NCI-H128 (cell line): Measurements from ENCODE around the gene CSGALNACT2.
"Not testable (repeated sequence)": the region's sequence is repeated elsewhere in the genome, so short reads cannot be mapped to it uniquely, and the experiment has no call there.

Source experiments
- DNase-seq: peaks from one replicate; lab custom pipeline; 2025; ENCODE audit not compliant: unreplicated experiment; lab: John Stamatoyannopoulos, UW

The CSGALNACT2 gene

DNA sequence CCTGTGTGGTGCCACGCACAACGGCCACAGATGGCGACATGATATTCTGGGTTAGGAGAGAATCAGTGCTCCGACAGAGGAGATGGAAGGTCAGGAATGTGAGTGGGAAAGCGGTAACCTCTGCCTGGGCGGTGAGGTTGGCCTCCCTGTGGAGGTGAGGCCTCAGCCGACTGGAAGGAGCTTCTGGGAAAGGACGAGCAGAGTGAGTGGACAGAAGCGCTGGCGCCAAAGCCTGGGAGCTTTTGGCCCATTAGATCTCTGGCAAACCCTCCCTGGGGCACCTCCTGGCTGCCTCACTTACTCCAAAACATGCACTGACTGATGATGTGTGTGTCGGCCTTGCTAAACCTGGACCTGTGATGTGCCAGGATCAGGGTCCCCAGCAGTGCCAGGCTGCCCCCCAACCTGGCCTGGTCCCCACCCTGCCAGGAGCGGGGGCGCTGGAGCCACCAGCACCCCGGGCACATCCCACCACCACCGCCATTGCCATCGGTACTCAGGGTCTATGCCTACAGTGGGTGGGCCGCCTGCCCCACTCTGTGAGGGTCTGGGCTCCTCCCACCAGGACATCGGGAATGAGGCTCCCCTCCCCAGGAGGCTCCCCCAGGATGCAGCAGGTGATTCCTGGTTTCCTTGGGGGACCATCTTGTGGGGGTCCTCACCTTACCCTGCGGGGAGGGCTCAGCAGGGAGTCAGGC lies 77.7 kb downstream of the CSGALNACT2 start:
- no peak for DNase-seq

GRCh38 chr10:43216931-43217562 lies 78.8 kb downstream of the CSGALNACT2 start:
- no peak for DNase-seq

GRCh38 chr10:43217563-43218205 lies 79.4 kb downstream of the CSGALNACT2 start:
- DNase-seq: no peak

DNA sequence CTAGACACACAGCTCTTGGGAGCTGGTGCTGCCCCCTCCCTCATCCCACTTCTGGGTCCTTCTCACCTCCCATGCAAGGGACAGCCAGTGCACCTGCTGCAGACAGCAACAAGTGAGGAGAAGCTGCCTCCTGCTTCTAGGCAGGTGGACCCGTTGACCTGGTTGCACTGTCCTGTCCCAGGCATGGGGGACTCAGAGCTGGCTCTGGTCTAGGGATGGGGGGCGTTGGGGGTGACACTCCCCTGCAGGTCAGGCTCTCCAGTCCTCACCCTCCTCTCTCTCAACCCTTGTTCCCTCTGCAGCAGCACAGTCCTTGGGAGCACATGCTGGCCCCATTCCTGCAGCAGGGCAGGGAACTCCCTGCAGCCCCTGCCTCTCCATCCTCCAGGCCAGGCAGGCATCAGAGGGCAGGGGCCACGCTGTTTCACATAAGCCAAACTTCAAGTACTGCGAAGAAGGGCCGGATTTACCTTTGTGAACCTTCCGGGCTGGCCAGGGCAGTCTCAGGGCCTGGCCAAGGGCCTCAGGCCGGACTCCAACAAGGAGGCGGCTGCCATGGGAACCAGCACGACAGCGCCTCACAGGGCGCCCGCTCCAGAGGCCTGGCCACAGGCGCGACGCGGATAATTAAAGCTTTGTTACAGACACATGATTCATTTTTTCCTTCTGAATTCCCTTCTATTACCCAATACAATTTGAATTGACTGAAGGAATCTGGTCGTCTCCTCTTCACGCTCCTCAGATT lies 80.1 kb downstream of the CSGALNACT2 start:
- no peak for DNase-seq

DNA sequence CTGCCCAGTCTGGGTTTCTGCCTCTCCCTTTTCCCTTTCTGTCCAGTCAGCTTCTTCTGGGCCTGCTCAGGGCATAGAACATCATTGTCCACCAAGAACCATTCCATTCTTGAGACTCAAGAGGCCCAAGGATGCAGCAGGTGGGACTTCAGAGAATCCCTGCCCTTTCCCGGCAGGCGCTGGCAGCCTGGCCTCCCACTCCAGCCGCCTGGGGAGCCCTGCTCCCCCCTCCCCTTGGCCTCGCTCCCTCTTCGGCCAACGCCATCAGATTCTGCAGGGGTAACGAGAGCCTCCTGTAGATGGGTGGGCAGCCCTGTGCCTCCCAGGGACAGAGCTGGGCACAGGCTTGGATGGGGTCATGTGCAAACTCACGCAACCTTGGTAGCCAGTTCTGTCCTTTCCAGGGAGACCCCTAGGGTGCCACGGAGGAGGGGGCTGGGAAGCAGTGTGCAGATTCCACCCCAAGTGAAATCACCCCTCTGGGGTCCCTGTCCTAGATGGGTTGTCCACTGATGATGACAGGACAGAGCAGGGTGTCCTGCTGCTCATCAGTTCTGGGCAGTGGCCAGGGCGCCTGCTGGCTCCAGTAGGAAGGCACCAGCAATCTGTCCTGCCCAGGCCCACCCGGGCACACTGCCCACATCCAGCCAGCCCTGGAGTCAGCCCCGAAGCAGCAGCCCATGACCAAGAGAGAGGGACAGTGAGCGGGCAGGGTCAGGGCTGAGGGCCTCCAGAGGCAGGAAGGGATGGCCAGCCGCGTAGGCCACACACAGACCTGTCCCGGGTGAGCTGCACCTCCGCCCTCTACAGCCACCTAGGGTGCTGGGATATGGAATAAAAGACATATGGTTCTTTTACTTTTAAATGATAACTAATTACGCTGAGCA lies 80.9 kb downstream of the CSGALNACT2 start:
- no peak for DNase-seq

- no peak for DNase-seq
Observed at GRCh38 chr10:43219848-43220247, 81.6 kb downstream of the CSGALNACT2 start.

- DNase-seq: not testable (repeated sequence)
Observed at GRCh38 chr10:43220251-43220650, 82.0 kb downstream of the CSGALNACT2 start.

DNA sequence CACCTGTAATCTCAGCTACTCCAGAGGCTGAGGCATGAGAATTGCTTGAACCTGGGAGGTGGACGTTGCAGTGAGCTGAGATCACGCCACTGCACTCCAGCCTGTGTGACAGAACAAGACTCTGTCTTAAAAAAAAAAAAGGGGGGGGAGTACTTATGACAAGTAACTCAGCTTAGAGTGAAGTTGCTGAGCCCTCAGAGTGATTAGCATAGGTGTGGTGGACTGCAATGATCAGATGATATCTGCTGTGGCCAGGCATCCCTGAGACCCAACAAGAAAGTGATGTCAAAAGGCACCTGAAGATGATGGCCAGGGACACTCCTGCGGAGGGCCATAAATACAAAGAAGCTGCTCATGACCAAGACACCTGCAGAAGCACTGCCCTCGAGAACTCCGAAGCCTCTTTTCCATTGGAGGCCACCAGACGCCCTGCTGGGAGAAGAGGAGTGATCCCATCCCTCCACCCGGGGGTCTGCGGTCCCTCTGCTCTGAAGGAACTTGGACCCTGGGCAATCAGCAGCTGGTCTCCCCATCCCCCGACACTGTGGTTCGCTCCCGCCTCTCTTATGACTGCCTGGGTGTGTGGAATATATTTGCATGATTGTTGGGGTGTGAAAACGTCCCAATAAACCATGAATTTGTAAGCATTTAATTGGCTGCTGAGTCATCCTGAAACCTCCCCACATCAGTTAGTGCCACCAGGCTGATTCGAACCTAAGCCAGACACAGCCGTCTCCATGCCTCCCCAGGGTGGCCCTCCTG lies 82.6 kb downstream of the CSGALNACT2 start:
- no peak for DNase-seq

GRCh38 chr10:43221419-43222209 lies 83.4 kb downstream of the CSGALNACT2 start:
- no peak for DNase-seq

GRCh38 chr10:43222210-43222720 lies 84.0 kb downstream of the CSGALNACT2 start:
- DNase-seq: no peak

DNA sequence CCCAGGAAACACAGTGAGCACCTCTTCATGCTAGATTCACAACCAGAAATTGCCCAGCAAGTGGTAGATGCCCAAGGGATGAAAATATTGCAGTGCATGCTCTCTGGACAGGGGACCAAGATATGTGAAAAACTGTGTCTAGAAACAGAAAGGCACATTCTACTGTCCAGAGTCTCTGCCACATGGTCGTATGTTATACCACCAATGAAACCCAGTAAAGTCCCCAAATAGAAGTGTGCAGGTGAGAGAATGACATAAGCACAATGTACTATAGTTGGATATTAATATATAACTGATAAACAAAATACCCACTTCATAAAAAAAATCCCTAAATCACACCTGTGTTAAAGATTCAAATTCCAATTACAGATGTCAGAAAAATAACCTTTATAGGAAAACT lies 84.8 kb downstream of the CSGALNACT2 start:
- DNase-seq: no peak

GRCh38 chr10:43224321-43224720 lies 86.1 kb downstream of the CSGALNACT2 start:
- no peak for DNase-seq

- DNase-seq: no peak
Observed at GRCh38 chr10:43225004-43225786, 87.0 kb downstream of the CSGALNACT2 start.

DNA sequence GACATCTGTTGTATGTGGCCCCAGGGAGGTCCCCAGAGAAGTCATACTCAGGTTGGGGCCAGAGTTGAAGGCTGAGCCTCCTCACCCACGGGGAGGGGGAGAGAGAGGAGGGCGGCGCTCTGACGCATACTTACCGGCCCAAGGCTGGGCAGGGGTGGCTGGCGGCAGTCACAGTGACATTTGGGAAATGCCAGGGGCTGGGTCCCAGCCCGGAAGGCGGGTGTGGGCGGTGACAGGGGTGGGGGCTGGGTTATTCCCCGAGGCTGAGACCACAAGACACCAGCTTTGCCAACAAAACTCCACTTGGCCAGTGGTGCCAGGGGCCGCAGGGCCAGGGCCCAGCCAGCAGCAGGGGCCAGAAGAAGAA lies 87.5 kb downstream of the CSGALNACT2 start:
- no peak for DNase-seq

GRCh38 chr10:43226441-43226840 lies 88.2 kb downstream of the CSGALNACT2 start:
- DNase-seq: no peak

DNA sequence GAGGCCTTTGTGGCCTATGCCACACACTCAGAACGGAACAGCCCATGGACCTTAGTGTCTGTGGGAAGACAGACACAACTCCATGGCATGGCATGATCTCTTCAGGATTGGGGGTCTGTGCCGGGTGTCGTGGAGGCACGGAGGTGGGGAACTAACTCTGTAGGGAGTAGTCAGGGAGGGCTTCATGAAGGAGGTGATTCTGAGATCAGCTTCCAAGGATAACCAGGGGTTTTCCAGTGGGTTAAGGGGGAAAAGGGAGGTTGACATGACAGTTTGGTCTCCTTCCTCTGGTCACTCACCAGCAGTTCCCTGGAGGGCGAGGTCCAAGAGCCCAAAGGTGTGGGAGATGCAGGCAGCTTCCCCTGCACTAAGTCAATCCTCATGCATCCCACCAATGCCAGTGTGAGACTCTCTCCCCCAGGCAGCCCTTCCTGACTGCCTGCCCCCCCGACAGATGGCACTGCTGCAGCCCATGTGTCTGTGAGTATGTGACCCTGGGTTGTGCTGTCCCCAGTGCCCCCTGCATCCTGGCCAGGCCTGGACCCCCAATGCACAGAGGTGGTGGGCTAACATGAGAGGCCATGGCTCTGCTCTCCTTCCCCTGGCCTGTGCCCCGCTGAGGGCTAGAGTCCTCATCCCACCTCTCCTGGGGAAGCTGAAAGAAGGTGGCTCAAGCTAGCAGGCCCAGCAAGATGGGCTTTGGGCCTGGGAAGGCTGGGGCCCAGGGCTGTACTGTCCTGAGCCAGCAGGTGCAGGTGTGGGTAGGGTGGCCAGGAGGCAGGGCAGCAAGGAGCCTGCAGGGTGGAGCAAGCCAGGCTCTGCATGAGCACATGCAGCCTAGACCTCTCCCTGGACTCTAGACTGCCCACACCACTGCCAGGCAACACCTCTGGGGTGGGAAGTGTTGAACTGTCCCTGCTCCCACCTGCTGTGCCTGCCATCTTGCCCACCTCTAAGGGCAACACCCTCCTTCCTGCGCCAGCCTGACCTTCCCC lies 88.9 kb downstream of the CSGALNACT2 start:
- DNase-seq: no peak
